Measurements from ENCODE around the gene CXCR3.
A peak's percentile ranks its signal among the peaks of the same experiment; 100 is the strongest.
"Not testable (repeated sequence)": the region's sequence is repeated elsewhere in the genome, so short reads cannot be mapped to it uniquely, and the experiment has no call there.

The CXCR3 gene

DNA sequence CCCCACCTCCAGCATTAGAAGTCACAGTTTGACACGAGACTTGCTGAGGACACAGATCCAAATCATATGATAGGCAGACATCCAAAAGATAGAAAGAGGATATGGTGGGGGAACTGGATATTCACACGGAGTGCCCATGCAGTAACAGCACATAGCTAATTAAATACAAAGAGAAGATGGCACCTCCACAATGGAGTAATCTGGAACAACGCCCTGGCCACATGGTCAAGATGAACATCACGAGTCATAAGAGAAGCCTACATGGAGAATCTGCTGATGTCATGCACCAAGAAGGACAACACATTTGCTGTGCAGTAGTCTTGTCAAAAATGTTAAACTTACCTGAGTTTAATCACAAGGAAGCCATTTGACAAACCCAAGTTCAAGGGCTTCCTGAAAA, 39.0 kb upstream of the CXCR3 start:
- no peaks in the 10 kb centered on the region for H3K79me2 ChIP-seq (ENCODE audit: low read length)
- H3K9me3 ChIP-seq (ENCODE audit: insufficient read depth, low read length), result no peaks in the 10 kb centered on the region
- TF ChIP-seq, protein P1, sequence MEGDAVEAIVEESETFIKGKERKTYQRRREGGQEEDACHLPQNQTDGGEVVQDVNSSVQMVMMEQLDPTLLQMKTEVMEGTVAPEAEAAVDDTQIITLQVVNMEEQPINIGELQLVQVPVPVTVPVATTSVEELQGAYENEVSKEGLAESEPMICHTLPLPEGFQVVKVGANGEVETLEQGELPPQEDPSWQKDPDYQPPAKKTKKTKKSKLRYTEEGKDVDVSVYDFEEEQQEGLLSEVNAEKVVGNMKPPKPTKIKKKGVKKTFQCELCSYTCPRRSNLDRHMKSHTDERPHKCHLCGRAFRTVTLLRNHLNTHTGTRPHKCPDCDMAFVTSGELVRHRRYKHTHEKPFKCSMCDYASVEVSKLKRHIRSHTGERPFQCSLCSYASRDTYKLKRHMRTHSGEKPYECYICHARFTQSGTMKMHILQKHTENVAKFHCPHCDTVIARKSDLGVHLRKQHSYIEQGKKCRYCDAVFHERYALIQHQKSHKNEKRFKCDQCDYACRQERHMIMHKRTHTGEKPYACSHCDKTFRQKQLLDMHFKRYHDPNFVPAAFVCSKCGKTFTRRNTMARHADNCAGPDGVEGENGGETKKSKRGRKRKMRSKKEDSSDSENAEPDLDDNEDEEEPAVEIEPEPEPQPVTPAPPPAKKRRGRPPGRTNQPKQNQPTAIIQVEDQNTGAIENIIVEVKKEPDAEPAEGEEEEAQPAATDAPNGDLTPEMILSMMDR (IDR thresholded peaks at IDR 0.05; ENCODE audit: low read depth, low read length), result no peak
- TF ChIP-seq EZH2phosphoT487 (IDR thresholded peaks at IDR 0.05; ENCODE audit: low read depth), result no peak
- H3K4me3 ChIP-seq (ENCODE audit: low read length), result no peak overlapping the region
- no peak overlapping the region for H3K9ac ChIP-seq (ENCODE audit: low read length)
- H3K36me3 ChIP-seq (replicated peaks; ENCODE audit: low read depth, low read length), result no peaks in the 10 kb centered on the region
- H2AFZ ChIP-seq (ENCODE audit: low read depth, low read length), result no peak overlapping the region
- no peak overlapping the region for H3K27ac ChIP-seq (ENCODE audit: low read length)
- H3K4me2 ChIP-seq (ENCODE audit: low read length), result no peak overlapping the region
- no peaks in the 10 kb centered on the region for H3K27me3 ChIP-seq (ENCODE audit: low read depth, low read length)
- H3K4me1 ChIP-seq (ENCODE audit: low read length), result peaks cover 4% of the 10 kb centered on the region
- H4K20me1 ChIP-seq (ENCODE audit: insufficient read depth, low read length), result no peaks in the 10 kb centered on the region

DNA sequence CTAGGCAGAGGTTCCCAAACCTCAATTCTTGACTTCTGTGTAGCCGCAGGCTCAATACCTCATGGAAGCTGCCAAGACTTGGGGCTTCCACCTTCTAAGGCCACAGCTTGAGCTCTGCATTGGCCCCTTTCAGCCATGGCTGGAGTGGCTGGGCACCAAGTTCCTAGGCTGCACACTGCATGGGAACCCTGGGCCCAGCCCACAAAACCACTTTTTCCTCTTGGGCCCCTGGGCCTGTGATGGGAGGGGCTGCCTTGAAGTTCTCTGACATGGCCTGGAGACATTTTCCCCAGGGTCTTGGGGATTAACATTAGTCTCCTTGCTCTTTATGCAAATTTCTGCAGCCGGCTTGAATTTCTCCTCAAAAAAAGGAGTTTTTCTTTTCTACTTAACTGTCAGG, 35.0 kb upstream of the CXCR3 start:
- H3K36me3 ChIP-seq (replicated peaks; ENCODE audit: low read depth, low read length), result no peaks in the 10 kb centered on the region
- no peaks in the 10 kb centered on the region for H4K20me1 ChIP-seq (ENCODE audit: insufficient read depth, low read length)
- no peak overlapping the region for H3K27ac ChIP-seq (ENCODE audit: low read length)
- peaks cover 19% of the 10 kb centered on the region for H3K4me1 ChIP-seq (ENCODE audit: low read length)
- H3K9me3 ChIP-seq (ENCODE audit: insufficient read depth, low read length), result no peaks in the 10 kb centered on the region
- H3K27me3 ChIP-seq (ENCODE audit: low read depth, low read length), result no peaks in the 10 kb centered on the region
- no peak overlapping the region for H2AFZ ChIP-seq (ENCODE audit: low read depth, low read length)
- H3K4me2 ChIP-seq (ENCODE audit: low read length), result no peak overlapping the region
- no peaks in the 10 kb centered on the region for H3K79me2 ChIP-seq (ENCODE audit: low read length)
- H3K9ac ChIP-seq (ENCODE audit: low read length), result no peak overlapping the region
- H3K4me3 ChIP-seq (ENCODE audit: low read length), result no peak overlapping the region
- TF ChIP-seq EZH2phosphoT487 (IDR thresholded peaks at IDR 0.05; ENCODE audit: low read depth), result no peak
- TF ChIP-seq, protein P1 (IDR thresholded peaks at IDR 0.05; ENCODE audit: low read depth, low read length), result no peak

DNA sequence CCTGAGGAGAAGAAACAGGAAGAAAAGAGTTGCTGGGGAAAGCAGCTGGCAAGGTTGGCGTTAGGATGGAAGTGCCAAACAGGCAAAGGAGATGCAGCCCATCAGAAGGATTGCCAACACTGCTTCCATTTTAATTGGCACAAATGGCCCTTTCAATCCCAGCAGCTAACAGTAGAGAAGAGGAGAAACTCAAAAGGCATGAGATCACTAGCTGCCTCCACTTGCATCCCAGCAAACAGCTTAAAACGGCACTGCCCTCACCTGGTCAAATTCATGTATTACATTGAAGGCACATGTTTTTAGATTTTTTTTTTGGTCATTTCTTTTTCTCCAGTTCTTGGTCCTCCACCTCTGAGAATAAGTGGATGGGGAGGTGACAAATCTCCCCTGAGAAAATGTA, 34.1 kb upstream of the CXCR3 start:
- TF ChIP-seq, protein P1 (IDR thresholded peaks at IDR 0.05; ENCODE audit: low read depth, low read length), result peak; percentile 66
- no peak for TF ChIP-seq EZH2phosphoT487 (IDR thresholded peaks at IDR 0.05; ENCODE audit: low read depth)
- Histone ChIP-seq H3K9me3 (ENCODE audit: insufficient read depth, low read length) (no peaks in the 10 kb centered on the region), H3K27me3 (ENCODE audit: low read depth, low read length) (no peaks in the 10 kb centered on the region), H3K79me2 (ENCODE audit: low read length) (no peaks in the 10 kb centered on the region), H2AFZ (ENCODE audit: low read depth, low read length) (peak overlapping the region; percentile 46; the same call in 1 of the 2 replicates), H3K36me3 (replicated peaks; ENCODE audit: low read depth, low read length) (no peaks in the 10 kb centered on the region), H3K4me1 (ENCODE audit: low read length) (peaks cover 19% of the 10 kb centered on the region), H4K20me1 (ENCODE audit: insufficient read depth, low read length) (no peaks in the 10 kb centered on the region), H3K27ac (ENCODE audit: low read length) (no peak overlapping the region), H3K4me2 (ENCODE audit: low read length) (no peak overlapping the region), H3K4me3 (ENCODE audit: low read length) (no peak overlapping the region), H3K9ac (ENCODE audit: low read length) (no peak overlapping the region)

DNA sequence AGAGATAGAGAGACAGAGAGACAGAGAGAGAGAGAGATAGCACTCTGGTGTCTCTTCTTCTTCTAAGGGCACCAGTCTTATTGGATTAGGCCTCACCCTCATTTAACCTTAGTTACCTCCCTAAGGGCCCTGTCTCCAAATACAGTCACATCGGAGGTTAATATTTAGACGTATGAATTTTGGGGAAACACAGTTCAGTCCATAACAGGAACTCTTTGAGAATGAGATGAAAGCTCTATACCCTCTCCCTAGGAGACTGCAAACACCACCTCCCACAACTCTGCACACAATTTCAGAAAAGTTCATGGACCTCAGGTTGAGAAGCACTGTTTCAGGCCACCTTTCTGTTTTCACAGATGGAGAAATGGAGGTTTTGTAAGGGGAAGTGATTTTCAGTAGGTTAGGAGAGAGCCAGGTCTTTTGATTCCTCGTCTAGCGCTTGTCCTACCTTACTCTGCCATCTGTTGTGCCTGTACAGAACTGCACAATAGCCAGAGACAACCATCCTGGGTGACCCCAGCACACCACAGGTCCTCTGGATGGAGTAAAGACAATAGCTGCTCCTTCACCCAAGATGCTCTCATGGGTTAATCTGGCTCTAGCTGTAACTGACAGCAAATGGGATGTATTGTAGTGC, 32.1 kb upstream of the CXCR3 start:
- Histone ChIP-seq H3K27me3 (ENCODE audit: low read depth, low read length) (no peaks in the 10 kb centered on the region), H3K27ac (ENCODE audit: low read length) (peak overlapping the region; percentile 41), H3K4me3 (ENCODE audit: low read length) (peak overlapping the region; percentile 34; the same call in 1 of the 2 replicates), H3K9ac (ENCODE audit: low read length) (peak overlapping the region; percentile 35; the same call in 1 of the 2 replicates), H3K36me3 (replicated peaks; ENCODE audit: low read depth, low read length) (no peaks in the 10 kb centered on the region), H3K79me2 (ENCODE audit: low read length) (no peaks in the 10 kb centered on the region), H3K9me3 (ENCODE audit: insufficient read depth, low read length) (no peaks in the 10 kb centered on the region), H2AFZ (ENCODE audit: low read depth, low read length) (peak overlapping the region; percentile 91), H4K20me1 (ENCODE audit: insufficient read depth, low read length) (no peaks in the 10 kb centered on the region), H3K4me1 (ENCODE audit: low read length) (peaks cover 19% of the 10 kb centered on the region), H3K4me2 (ENCODE audit: low read length) (peak overlapping the region; percentile 79)
- no peak for TF ChIP-seq EZH2phosphoT487 (IDR thresholded peaks at IDR 0.05; ENCODE audit: low read depth)
- TF ChIP-seq, protein P1 (IDR thresholded peaks at IDR 0.05; ENCODE audit: low read depth, low read length), result peak; percentile 55

DNA sequence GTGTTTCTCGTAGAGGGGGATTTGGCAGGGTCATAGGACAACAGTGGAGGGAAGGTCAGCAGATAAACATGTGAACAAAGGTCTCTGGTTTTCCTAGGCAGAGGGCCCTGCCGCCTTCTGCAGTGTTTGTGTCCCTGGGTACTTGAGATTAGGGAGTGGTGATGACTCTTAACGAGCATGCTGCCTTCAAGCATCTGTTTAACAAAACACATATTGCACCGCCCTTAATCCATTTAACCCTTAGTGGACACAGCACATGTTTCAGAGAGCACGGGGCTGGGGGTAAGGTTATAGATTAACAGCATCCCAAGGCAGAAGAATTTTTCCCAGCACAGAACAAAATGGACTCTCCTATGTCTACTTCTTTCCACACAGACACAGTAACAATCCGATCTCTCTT, 26.1 kb upstream of the CXCR3 start:
- not testable (repeated sequence) for H3K9ac ChIP-seq (ENCODE audit: low read length); H3K4me2 ChIP-seq (ENCODE audit: low read length); H3K4me3 ChIP-seq (ENCODE audit: low read length); H3K27me3 ChIP-seq (ENCODE audit: low read depth, low read length); H3K27ac ChIP-seq (ENCODE audit: low read length); H2AFZ ChIP-seq (ENCODE audit: low read depth, low read length); H4K20me1 ChIP-seq (ENCODE audit: insufficient read depth, low read length); H3K79me2 ChIP-seq (ENCODE audit: low read length); H3K9me3 ChIP-seq (ENCODE audit: insufficient read depth, low read length); H3K36me3 ChIP-seq (replicated peaks; ENCODE audit: low read depth, low read length)
- peaks cover 13% of the 10 kb centered on the region for H3K4me1 ChIP-seq (ENCODE audit: low read length)

Measured in OCI-LY3 (cell line).